Putamen (tissue), 1 donor: Measurements from ENCODE around the gene PPP1R26.

ENCODE experiments used
- DNase-seq: peaks from one replicate; pipeline ENCODE4 v3.0.0-alpha.2; 2016; ENCODE audit warnings: low spot score

The PPP1R26 gene

GRCh38 chr9:135489188-135489906 lies 9.8 kb downstream of the PPP1R26 start:
- DNase-seq = no peak

GRCh38 chr9:135490166-135490870 lies 10.7 kb downstream of the PPP1R26 start:
- DNase-seq = no peak

- no peak for DNase-seq
These were observed 11.4 kb downstream of the PPP1R26 start for GRCh38 chr9:135490980-135491464.

GRCh38 chr9:135491764-135492163 lies 12.2 kb downstream of the PPP1R26 start:
- no peak for DNase-seq

GRCh38 chr9:135492886-135493669 lies 13.5 kb downstream of the PPP1R26 start:
- DNase-seq = no peak

- no peak for DNase-seq
These were observed 15.4 kb downstream of the PPP1R26 start for GRCh38 chr9:135494791-135495559.

GRCh38 chr9:135498381-135499126 lies 19.0 kb downstream of the PPP1R26 start:
- no peak for DNase-seq

- peak; percentile 93 for DNase-seq
These were observed 19.9 kb downstream of the PPP1R26 start for GRCh38 chr9:135499326-135500070.

GRCh38 chr9:135500071-135500524 lies 20.5 kb downstream of the PPP1R26 start:
- no peak for DNase-seq

GRCh38 chr9:135500525-135501260 lies 21.1 kb downstream of the PPP1R26 start, which contains the start of gene MRPS2:
Gene MRPS2, plus strand, starts transcription at chr9:135500682. Its CDS starts 29 bp downstream, at chr9:135500711.
- peak; percentile 88 for DNase-seq

GRCh38 chr9:135501261-135502167 lies 21.9 kb downstream of the PPP1R26 start:
- no peak for DNase-seq

- DNase-seq = no peak
These were observed 22.7 kb downstream of the PPP1R26 start for GRCh38 chr9:135502168-135502872.

- DNase-seq = no peak
These were observed 23.3 kb downstream of the PPP1R26 start for GRCh38 chr9:135502873-135503321.

- DNase-seq = no peak
These were observed 24.0 kb downstream of the PPP1R26 start for GRCh38 chr9:135503371-135504261.

- DNase-seq = no peak
These were observed 25.0 kb downstream of the PPP1R26 start for GRCh38 chr9:135504262-135505243.
